ENCODE results near the gene RGMA.
"Not testable (repeated sequence)": the region's sequence is repeated elsewhere in the genome, so short reads cannot be mapped to it uniquely, and the experiment has no call there.

Gene RGMA

DNA sequence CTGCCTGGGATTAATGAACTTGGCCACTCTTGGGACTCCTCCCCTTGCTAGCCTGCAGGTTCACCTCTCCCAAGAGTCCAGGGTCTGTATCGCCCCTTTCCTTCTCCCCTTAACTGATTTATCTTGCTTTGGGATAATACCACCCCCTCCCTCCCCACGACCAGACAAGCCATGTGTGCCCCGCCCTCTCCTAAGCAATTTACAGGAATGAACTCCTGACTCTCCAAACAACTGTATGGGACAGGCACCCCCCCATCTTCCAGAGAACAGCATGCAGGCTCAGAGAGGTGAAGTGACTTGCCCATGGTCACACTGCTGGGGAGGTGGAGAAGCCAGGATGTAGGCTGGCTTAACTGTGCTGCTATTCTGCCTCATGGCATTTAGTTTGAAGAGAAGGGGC is 46.8 kb downstream of the RGMA start:
- H3K27me3 ChIP-seq (ENCODE audit: insufficient read depth, low read length): no peaks in the 10 kb centered on the region
- no peaks in the 10 kb centered on the region for H3K4me1 ChIP-seq (ENCODE audit: control insufficient read depth in 1 of 2, insufficient read depth in 2 of 2, low read length in 2 of 2)
- no peak overlapping the region for H3K23ac ChIP-seq (ENCODE audit: low read length)
- no peak overlapping the region for H2AFZ ChIP-seq (ENCODE audit: insufficient read depth, low read length, poor library complexity)
- H4K8ac ChIP-seq (ENCODE audit: low read depth, low read length): no peak overlapping the region
- no peak overlapping the region for H3K27ac ChIP-seq (ENCODE audit: low read depth, low read length)
- no peak for DNase-seq
- H3K9me3 ChIP-seq (ENCODE audit: insufficient read depth, low read depth, low read length): peaks cover 12% of the 10 kb centered on the region
- no peak overlapping the region for H2AK5ac ChIP-seq (ENCODE audit: low read length)
- no CpG with 5 or more reads among the region's 3 CpGs for WGBS (ENCODE audit: extremely low coverage, insufficient coverage, insufficient read length)
- no peak overlapping the region for H3K9ac ChIP-seq (ENCODE audit: low read length)
- no peaks in the 10 kb centered on the region for H3K79me1 ChIP-seq (ENCODE audit: low read length)
- H2BK5ac ChIP-seq (ENCODE audit: low read depth, low read length, poor library complexity): no peak overlapping the region
- no peak overlapping the region for H2BK12ac ChIP-seq (ENCODE audit: low read length)
- H4K91ac ChIP-seq (ENCODE audit: low read depth, low read length): no peak overlapping the region
- H4K12ac ChIP-seq (ENCODE audit: low read depth, low read length): no peak overlapping the region
- no peak overlapping the region for H3K14ac ChIP-seq (ENCODE audit: low read length)
- H3K4me2 ChIP-seq (ENCODE audit: low read length): no peak overlapping the region
- no peaks in the 10 kb centered on the region for H3K79me2 ChIP-seq (ENCODE audit: control insufficient read depth, insufficient read depth, low read length, poor library complexity)
- no peak overlapping the region for H3K18ac ChIP-seq (ENCODE audit: low read length)
- H3K36me3 ChIP-seq (ENCODE audit: control insufficient read depth in 1 of 2, insufficient read depth in 2 of 2, low read length in 2 of 2): no peaks in the 10 kb centered on the region
- H2BK120ac ChIP-seq (ENCODE audit: insufficient read depth, low read length, poor library complexity): no peak overlapping the region
- no peak overlapping the region for H3K4me3 ChIP-seq (ENCODE audit: low read depth, low read length)
- H3K4ac ChIP-seq (ENCODE audit: low read depth, low read length): no peak overlapping the region

- Histone ChIP-seq H4K12ac (ENCODE audit: low read depth, low read length) (no peak overlapping the region), H2BK12ac (ENCODE audit: low read length) (no peak overlapping the region), H2BK120ac (ENCODE audit: insufficient read depth, low read length, poor library complexity) (no peak overlapping the region), H3K4me1 (ENCODE audit: control insufficient read depth in 1 of 2, insufficient read depth in 2 of 2, low read length in 2 of 2) (no peaks in the 10 kb centered on the region), H3K23ac (ENCODE audit: low read length) (no peak overlapping the region), H4K8ac (ENCODE audit: low read depth, low read length) (no peak overlapping the region), H3K9ac (ENCODE audit: low read length) (no peak overlapping the region), H3K79me2 (ENCODE audit: control insufficient read depth, insufficient read depth, low read length, poor library complexity) (no peaks in the 10 kb centered on the region), H3K79me1 (ENCODE audit: low read length) (no peaks in the 10 kb centered on the region), H2AFZ (ENCODE audit: insufficient read depth, low read length, poor library complexity) (no peak overlapping the region), H4K91ac (ENCODE audit: low read depth, low read length) (no peak overlapping the region), H3K14ac (ENCODE audit: low read length) (no peak overlapping the region), H3K27ac (ENCODE audit: low read depth, low read length) (no peak overlapping the region), H3K4me3 (ENCODE audit: low read depth, low read length) (no peak overlapping the region), H3K4me2 (ENCODE audit: low read length) (no peak overlapping the region), H3K4ac (ENCODE audit: low read depth, low read length) (no peak overlapping the region), H3K36me3 (ENCODE audit: control insufficient read depth in 1 of 2, insufficient read depth in 2 of 2, low read length in 2 of 2) (no peaks in the 10 kb centered on the region), H3K9me3 (ENCODE audit: insufficient read depth, low read depth, low read length) (peaks cover 12% of the 10 kb centered on the region), H2BK5ac (ENCODE audit: low read depth, low read length, poor library complexity) (no peak overlapping the region), H3K27me3 (ENCODE audit: insufficient read depth, low read length) (no peaks in the 10 kb centered on the region), H3K18ac (ENCODE audit: low read length) (no peak overlapping the region), H2AK5ac (ENCODE audit: low read length) (no peak overlapping the region)
- DNase-seq: no peak
- WGBS (ENCODE audit: extremely low coverage, insufficient coverage, insufficient read length): no CpG with 5 or more reads among the region's 13 CpGs
These were observed 47.9 kb downstream of the RGMA start for GRCh38 chr15:93041159-93041547.

DNA sequence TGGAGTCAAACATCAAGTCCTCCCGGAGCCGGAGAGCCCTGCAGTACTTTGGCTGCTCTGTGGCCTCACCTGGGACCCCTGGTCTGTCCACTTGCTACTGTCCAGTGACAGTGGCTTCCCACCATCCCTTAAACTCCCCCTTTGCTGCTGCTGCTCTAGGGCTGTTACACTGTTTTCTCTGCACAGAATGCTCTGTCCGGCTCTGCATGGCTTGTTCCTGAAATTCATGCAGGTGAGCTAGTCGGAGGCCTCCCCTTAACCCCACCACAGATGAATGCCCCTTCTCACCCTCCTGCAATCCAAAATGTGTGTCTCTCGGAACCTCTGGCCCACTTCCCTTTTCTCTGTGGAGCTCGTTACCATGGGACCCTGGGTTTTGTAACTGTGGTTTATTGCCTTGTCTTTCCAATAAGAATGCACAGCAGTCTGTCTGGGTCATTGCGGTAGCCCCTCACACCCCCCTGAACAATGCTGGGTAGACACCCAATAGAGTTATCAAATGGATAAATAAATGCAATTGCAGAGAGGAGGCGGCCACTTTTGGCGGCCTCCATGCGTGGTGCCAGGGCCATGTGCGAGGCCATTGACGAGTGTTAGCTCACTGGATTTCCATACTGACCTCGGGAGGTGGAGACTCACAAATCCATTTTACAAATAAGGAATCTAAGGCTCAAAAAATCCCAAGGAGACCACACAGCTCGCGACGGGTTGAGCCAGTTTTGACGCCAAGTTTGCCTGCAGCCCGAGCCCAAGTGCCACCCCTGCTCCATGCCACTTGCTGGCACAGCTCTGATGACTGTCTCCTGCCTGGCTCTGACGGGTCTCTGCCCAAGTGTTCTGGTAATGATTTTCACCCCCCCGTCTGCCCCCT is 48.5 kb downstream of the RGMA start:
- Histone ChIP-seq H3K9me3 (ENCODE audit: insufficient read depth, low read depth, low read length) (peaks cover 12% of the 10 kb centered on the region), H3K18ac (ENCODE audit: low read length) (no peak overlapping the region), H3K27me3 (ENCODE audit: insufficient read depth, low read length) (no peaks in the 10 kb centered on the region), H3K79me2 (ENCODE audit: control insufficient read depth, insufficient read depth, low read length, poor library complexity) (no peaks in the 10 kb centered on the region), H2BK12ac (ENCODE audit: low read length) (no peak overlapping the region), H4K12ac (ENCODE audit: low read depth, low read length) (no peak overlapping the region), H3K36me3 (ENCODE audit: control insufficient read depth in 1 of 2, insufficient read depth in 2 of 2, low read length in 2 of 2) (no peaks in the 10 kb centered on the region), H2BK5ac (ENCODE audit: low read depth, low read length, poor library complexity) (no peak overlapping the region), H4K8ac (ENCODE audit: low read depth, low read length) (no peak overlapping the region), H4K91ac (ENCODE audit: low read depth, low read length) (no peak overlapping the region), H2AFZ (ENCODE audit: insufficient read depth, low read length, poor library complexity) (no peak overlapping the region), H3K27ac (ENCODE audit: low read depth, low read length) (no peak overlapping the region), H3K9ac (ENCODE audit: low read length) (no peak overlapping the region), H3K4ac (ENCODE audit: low read depth, low read length) (no peak overlapping the region), H3K14ac (ENCODE audit: low read length) (no peak overlapping the region), H3K23ac (ENCODE audit: low read length) (no peak overlapping the region), H3K4me2 (ENCODE audit: low read length) (no peak overlapping the region), H2AK5ac (ENCODE audit: low read length) (no peak overlapping the region), H3K79me1 (ENCODE audit: low read length) (no peaks in the 10 kb centered on the region), H2BK120ac (ENCODE audit: insufficient read depth, low read length, poor library complexity) (no peak overlapping the region), H3K4me1 (ENCODE audit: control insufficient read depth in 1 of 2, insufficient read depth in 2 of 2, low read length in 2 of 2) (no peaks in the 10 kb centered on the region), H3K4me3 (ENCODE audit: low read depth, low read length) (no peak overlapping the region)
- DNase-seq: no peak
- no CpG with 5 or more reads among the region's 20 CpGs for WGBS (ENCODE audit: extremely low coverage, insufficient coverage, insufficient read length)

DNA sequence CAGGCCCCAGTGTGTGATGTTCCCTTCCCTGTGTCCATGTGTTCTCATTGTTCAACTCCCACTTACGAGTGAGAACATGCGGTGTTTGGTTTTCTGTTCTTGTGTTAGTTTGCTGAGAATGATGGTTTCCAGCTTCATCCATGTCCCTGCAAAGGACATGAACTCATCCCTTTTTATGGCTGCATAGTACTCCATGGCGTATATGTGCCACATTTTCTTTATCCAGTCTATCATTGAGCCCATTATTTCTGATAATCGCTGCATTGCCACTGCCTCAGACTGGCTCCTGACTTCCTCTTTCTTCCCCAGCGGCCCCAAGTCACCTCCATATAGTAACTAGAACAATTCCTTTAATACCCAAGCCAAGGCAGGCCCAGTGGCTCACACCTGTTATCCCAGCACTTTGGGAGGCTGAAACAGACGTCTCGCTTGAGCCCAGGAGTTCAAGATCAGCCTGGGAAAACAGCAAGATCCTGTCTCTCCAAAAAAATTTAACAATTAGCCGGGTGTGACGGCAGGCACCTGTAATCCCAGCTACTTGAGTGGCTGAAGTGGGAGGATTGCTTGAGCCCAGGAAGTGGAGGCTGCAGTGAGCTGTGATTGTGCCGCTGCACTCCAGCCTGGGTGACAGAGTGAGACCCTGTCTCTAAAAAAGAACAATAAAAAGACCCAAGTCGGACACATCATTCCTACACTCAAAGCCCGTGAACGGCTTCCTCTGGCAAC is 49.3 kb downstream of the RGMA start:
- H3K4me3 ChIP-seq (ENCODE audit: low read depth, low read length); H4K91ac ChIP-seq (ENCODE audit: low read depth, low read length); H4K8ac ChIP-seq (ENCODE audit: low read depth, low read length); H2AK5ac ChIP-seq (ENCODE audit: low read length); H3K27ac ChIP-seq (ENCODE audit: low read depth, low read length); H3K23ac ChIP-seq (ENCODE audit: low read length); H3K79me1 ChIP-seq (ENCODE audit: low read length); H2BK5ac ChIP-seq (ENCODE audit: low read depth, low read length, poor library complexity); H4K12ac ChIP-seq (ENCODE audit: low read depth, low read length); DNase-seq; H2AFZ ChIP-seq (ENCODE audit: insufficient read depth, low read length, poor library complexity); H3K4me1 ChIP-seq (ENCODE audit: control insufficient read depth in 1 of 2, insufficient read depth in 2 of 2, low read length in 2 of 2); H2BK12ac ChIP-seq (ENCODE audit: low read length); H3K14ac ChIP-seq (ENCODE audit: low read length); H2BK120ac ChIP-seq (ENCODE audit: insufficient read depth, low read length, poor library complexity); H3K79me2 ChIP-seq (ENCODE audit: control insufficient read depth, insufficient read depth, low read length, poor library complexity); H3K4me2 ChIP-seq (ENCODE audit: low read length); H3K27me3 ChIP-seq (ENCODE audit: insufficient read depth, low read length); H3K36me3 ChIP-seq (ENCODE audit: control insufficient read depth in 1 of 2, insufficient read depth in 2 of 2, low read length in 2 of 2); H3K9ac ChIP-seq (ENCODE audit: low read length); H3K4ac ChIP-seq (ENCODE audit: low read depth, low read length); H3K18ac ChIP-seq (ENCODE audit: low read length); H3K9me3 ChIP-seq (ENCODE audit: insufficient read depth, low read depth, low read length): not testable (repeated sequence)
- WGBS (ENCODE audit: extremely low coverage, insufficient coverage, insufficient read length): no CpG with 5 or more reads among the region's 13 CpGs
